NT2/D1 (cell line): Measurements from ENCODE around the gene CAMK2B.
A peak's percentile ranks its signal among the peaks of the same experiment; 100 is the strongest.

ENCODE experiments used
- DNase-seq: peaks from one replicate; pipeline ENCODE4 v3.0.0-alpha.2; 2011; ENCODE audit warnings: low read depth, low spot score
- H3K27me3 ChIP-seq: 2 replicates; pipeline ENCODE4 v1.6.0; 2011; ENCODE audit warnings: mild to moderate bottlenecking; ENCODE audit not compliant: insufficient read length, insufficient read depth
- H3K36me3 ChIP-seq: 2 replicates; pipeline ENCODE4 v1.6.1; 2011; ENCODE audit warnings: mild to moderate bottlenecking, low read length, mixed read lengths; ENCODE audit not compliant: insufficient read depth, insufficient read length
- H3K4me1 ChIP-seq: 2 replicates; pipeline ENCODE4 v1.5.1; 2011; ENCODE audit not compliant: insufficient read depth, insufficient read length
- H3K4me3 ChIP-seq: 2 replicates; pipeline ENCODE4 v1.5.1; 2011; ENCODE audit warnings: low read depth; ENCODE audit not compliant: insufficient read length
- H3K9ac ChIP-seq: 2 replicates; pipeline ENCODE4 v1.6.0; 2011; ENCODE audit warnings: low read depth; ENCODE audit not compliant: insufficient read length
- H3K9me3 ChIP-seq: 2 replicates; pipeline ENCODE4 v1.5.1; 2011; ENCODE audit warnings: mild to moderate bottlenecking, low read length; ENCODE audit not compliant: insufficient read depth
- SUZ12 ChIP-seq: IDR thresholded peaks from 2 replicates; pipeline ENCODE4 v1.6.1; 2011; ENCODE audit not compliant: insufficient read length, insufficient read depth; ENCODE audit errors: extremely low read depth
- YY1 ChIP-seq: IDR thresholded peaks from 2 replicates; pipeline ENCODE4 v1.6.1; 2011; ENCODE audit not compliant: insufficient read length, insufficient read depth
- ZNF274 ChIP-seq: IDR thresholded peaks from 2 replicates; pipeline ENCODE4 v1.6.1; 2011; ENCODE audit warnings: mild to moderate bottlenecking, low read depth, low read length

CAMK2B gene

DNA sequence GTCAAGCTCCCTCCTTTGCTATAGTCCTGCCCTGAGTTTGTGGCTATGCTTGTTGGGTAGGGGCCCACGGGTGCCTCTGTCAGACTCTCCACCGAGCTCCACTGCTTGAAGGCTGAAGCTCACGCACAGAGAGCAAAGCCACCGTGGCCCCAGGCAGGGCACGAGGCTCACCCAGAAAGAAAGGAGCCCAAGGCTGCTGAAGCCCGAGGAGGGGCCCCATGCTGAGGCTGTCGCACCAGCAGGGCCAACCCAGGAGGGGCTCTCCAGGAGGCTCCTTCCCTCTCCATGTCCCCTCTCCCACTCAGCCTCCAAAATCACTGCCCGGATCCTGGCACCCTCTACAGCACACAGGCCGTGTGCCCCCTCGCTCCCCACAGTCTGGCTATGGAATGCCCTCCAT is 74.1 kb downstream of the CAMK2B start:
- H3K36me3 ChIP-seq: no peaks in the 10 kb centered on the region
- peaks cover 3% of the 10 kb centered on the region for H3K27me3 ChIP-seq
- H3K9ac ChIP-seq: no peak overlapping the region
- no peaks in the 10 kb centered on the region for H3K9me3 ChIP-seq
- peaks cover 2% of the 10 kb centered on the region for H3K4me1 ChIP-seq
- TF ChIP-seq YY1 (no peak), ZNF274 (no peak), SUZ12 (no peak)
- H3K4me3 ChIP-seq: no peak overlapping the region
- DNase-seq: no peak

DNA sequence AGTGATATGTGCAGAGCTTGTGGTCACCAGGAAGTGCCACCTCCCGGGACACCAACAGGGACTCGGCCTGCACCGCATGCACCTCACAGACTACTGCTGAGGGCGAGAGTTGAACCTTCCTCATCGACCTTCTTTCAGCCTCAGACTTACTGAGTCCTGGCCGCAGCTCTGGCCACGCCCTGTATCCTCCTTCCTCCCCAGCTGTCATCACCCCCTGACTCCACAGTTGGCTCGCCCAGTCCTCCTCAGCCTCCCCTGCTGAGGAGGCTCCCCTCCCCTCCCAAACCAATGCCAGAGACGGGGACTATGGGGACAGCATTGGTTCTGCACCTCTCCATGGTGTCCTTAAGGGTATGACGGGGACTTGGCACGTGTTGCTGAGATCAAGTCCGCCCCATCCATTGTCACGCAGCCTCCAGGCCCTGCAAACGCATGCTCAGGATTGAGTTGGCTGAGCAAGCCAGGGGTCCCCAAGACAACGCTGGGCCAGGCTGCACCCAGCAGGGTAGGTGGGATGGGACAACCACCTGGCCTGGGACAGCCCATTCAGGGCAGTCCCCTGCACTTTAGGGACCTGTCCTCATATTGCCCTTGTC is 75.7 kb downstream of the CAMK2B start:
- H3K9me3 ChIP-seq: no peaks in the 10 kb centered on the region
- no peak overlapping the region for H3K4me3 ChIP-seq
- TF ChIP-seq ZNF274: no peak
- no peak for TF ChIP-seq YY1
- TF ChIP-seq SUZ12: no peak
- H3K27me3 ChIP-seq: peaks cover 3% of the 10 kb centered on the region
- no peak overlapping the region for H3K9ac ChIP-seq
- H3K4me1 ChIP-seq: peaks cover 2% of the 10 kb centered on the region
- DNase-seq: no peak
- H3K36me3 ChIP-seq: no peaks in the 10 kb centered on the region

DNA sequence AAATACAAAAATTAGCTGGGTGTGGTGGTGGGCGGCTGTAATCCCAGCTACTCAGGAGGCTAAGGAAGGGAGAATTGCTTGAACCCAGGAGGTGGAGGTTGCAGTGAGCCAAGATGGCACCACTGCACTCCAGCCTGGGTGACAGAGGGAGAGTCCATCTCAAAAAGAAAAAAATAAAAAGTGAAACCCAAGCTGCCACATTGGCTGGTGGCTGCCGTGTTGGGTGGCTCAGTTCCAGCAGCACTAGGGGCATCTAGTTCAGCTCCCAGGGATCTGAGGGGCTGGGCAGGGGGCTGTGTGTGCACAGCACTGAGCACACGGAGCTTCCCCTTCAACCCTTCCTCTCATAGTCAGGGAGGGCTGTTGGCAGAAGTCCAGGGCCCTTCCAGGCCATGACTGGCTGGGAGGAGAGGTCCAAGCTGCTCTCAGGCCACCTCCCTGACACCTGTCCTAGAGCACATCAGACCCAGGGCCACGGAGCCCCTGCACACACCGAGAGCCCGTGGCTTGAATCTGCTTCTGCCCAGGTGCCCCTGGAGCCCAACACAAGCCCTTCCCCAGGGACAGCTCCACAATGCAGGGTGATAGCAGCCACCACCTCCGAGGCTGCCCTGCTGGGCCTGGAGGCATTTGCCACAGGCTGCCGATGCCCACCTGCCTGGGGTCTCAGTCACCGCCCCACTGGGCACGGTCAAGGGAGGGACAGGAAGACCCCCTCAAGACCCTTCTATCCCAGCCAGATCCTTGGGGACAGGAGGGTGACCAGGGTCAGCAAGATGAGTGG is 77.3 kb downstream of the CAMK2B start:
- H3K27me3 ChIP-seq: peaks cover 3% of the 10 kb centered on the region
- no peaks in the 10 kb centered on the region for H3K36me3 ChIP-seq
- no peak overlapping the region for H3K4me3 ChIP-seq
- no peak overlapping the region for H3K9ac ChIP-seq
- DNase-seq: no peak
- no peaks in the 10 kb centered on the region for H3K9me3 ChIP-seq
- TF ChIP-seq ZNF274 (no peak), YY1 (no peak), SUZ12 (no peak)
- peaks cover 2% of the 10 kb centered on the region for H3K4me1 ChIP-seq

DNA sequence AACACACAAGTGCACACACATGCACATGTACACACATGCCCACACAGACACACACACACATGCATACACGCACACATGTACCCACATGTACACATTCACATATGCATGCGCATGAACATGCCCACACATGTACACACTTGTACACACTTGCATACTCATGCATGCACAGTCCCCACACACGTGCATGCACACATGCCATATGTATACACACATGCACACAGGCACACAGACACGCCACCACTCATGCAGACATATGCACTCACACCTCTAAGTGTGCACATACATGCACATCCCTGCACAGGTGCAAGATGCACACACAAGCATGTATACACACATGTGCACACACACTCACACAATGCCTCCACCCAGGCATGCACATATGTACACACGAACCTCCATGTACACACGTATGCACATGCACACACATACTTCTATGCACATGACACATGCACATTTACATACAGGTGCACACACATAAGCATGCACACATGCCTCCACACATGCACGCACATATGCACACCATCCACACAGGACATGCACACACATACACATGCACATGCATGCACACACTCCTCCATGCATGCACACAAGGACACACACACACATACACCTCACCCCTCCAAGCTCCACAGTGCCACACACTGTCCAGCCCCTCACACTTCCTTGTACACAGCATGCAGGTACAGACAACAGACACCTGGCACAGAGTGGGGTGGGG is 78.8 kb downstream of the CAMK2B start:
- no peaks in the 10 kb centered on the region for H3K9me3 ChIP-seq
- no peak overlapping the region for H3K4me3 ChIP-seq
- H3K9ac ChIP-seq: no peak overlapping the region
- peaks cover 2% of the 10 kb centered on the region for H3K27me3 ChIP-seq
- TF ChIP-seq YY1 (no peak), SUZ12 (no peak), ZNF274 (no peak)
- no peak for DNase-seq
- no peaks in the 10 kb centered on the region for H3K36me3 ChIP-seq
- peaks cover 2% of the 10 kb centered on the region for H3K4me1 ChIP-seq

DNA sequence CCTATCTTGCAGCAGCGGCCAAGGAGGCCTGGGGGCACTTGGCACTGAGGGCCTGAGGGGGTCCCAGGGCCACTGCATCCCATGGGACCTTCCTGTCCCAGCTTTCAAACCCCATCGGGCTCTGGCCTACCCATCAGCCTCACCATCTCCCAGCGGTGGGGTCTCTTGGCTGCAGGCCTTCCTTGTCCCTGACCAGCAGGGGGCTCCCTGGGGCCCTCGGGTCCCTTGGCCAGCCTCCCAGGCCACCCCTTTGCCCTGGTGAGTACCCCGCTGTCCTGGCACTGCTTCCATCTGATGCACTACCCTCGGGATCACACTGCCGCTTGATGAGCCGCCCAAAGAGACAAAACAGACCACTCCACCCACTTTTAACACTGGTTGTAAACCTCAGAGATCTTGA is 81.1 kb downstream of the CAMK2B start:
- no peak for DNase-seq
- peak overlapping the region; percentile 8 for H3K9ac ChIP-seq
- H3K36me3 ChIP-seq: no peaks in the 10 kb centered on the region
- H3K9me3 ChIP-seq: no peaks in the 10 kb centered on the region
- H3K4me3 ChIP-seq: no peak overlapping the region
- TF ChIP-seq ZNF274 (no peak), SUZ12 (no peak), YY1 (no peak)
- H3K4me1 ChIP-seq: peaks cover 6% of the 10 kb centered on the region
- no peaks in the 10 kb centered on the region for H3K27me3 ChIP-seq

DNA sequence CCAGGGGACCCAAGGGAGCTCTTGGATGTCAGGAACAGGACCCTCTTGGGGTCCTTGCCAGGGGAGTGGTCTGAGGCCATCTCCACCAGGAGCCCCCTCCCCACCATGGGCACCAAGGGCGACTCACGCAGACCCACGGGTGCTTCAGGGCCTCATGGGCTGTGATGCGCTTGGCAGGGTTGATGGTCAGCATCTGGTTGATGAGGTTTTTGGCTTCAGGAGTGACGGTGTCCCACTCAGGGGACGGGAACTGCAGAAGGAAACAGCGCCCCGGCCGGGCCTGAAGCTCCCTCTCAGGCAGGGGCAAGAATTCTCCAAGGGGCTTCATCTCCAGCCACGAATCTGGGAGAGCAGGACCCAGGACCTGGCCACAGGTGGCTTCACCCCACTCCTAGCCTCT is 83.3 kb downstream of the CAMK2B start:
- no peaks in the 10 kb centered on the region for H3K36me3 ChIP-seq
- H3K4me3 ChIP-seq: no peak overlapping the region
- H3K9me3 ChIP-seq: no peaks in the 10 kb centered on the region
- TF ChIP-seq YY1 (no peak), ZNF274 (no peak), SUZ12 (no peak)
- H3K4me1 ChIP-seq: peaks cover 6% of the 10 kb centered on the region
- H3K9ac ChIP-seq: no peak overlapping the region
- DNase-seq: no peak
- no peaks in the 10 kb centered on the region for H3K27me3 ChIP-seq

DNA sequence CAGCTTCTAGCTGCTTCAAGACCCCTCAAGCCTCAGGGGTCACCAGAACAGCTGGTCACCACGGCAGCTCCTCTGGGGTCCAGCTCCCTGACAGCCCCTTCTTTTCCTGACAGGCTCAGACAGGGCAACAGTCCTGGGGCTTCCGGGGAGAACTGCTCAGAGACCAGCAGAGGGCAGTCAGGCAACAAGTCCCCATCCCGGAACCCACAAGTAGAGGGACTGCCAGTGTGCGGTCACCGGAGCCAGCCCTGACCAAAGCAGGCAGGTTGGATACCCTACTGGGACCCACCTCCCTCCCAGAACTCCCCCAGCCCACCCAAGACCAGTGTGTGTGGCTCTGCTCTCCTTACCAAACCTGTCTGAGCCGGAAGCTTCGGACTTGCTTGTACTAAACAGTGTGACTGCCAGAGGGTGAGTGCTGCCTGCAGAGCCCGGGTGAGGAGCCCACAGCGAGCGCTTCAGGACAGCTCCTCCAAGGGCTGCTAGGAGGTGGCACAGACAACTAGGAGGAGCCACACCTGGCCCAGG is 84.3 kb downstream of the CAMK2B start:
- H3K4me1 ChIP-seq: peaks cover 13% of the 10 kb centered on the region
- no peaks in the 10 kb centered on the region for H3K27me3 ChIP-seq
- no peaks in the 10 kb centered on the region for H3K36me3 ChIP-seq
- no peaks in the 10 kb centered on the region for H3K9me3 ChIP-seq
- H3K4me3 ChIP-seq: no peak overlapping the region
- H3K9ac ChIP-seq: no peak overlapping the region
- no peak for TF ChIP-seq ZNF274
- TF ChIP-seq YY1: no peak
- TF ChIP-seq SUZ12: no peak
- peak; percentile 76 for DNase-seq
